Smooth muscle cell (in vitro differentiated cells): Measurements from ENCODE around the gene IL1F10. TPM values are rescaled to one million over a fixed set of nuclear protein-coding genes. Genes with fewer than 3 reads are reported as not detected.

Source experiments
- DNase-seq: peaks from one replicate; lab custom pipeline; 2025; ENCODE audit not compliant: unreplicated experiment; lab: John Stamatoyannopoulos, UW
- H2AFZ ChIP-seq: fragments of 200-600 bp; sonication (generic); 2 replicates; pipeline ENCODE4 v1.6.0; 2016; ENCODE audit warnings: antibody characterized with exemption, low read depth, mild to moderate bottlenecking
- H3F3A ChIP-seq: fragments of 200-600 bp; sonication (generic); 2 replicates; pipeline ENCODE4 v1.6.0; 2017; ENCODE audit warnings: antibody characterized with exemption, low read depth
- H3K27ac ChIP-seq: fragments of 200-600 bp; sonication (generic); 2 replicates; pipeline ENCODE4 v1.5.1; 2016; ENCODE audit warnings: low read depth, mild to moderate bottlenecking
- H3K27me3 ChIP-seq: fragments of 200-600 bp; sonication (generic); 2 replicates; pipeline ENCODE4 v1.6.1; 2016; ENCODE audit warnings: low read depth, mild to moderate bottlenecking
- H3K36me3 ChIP-seq: fragments of 200-600 bp; sonication (generic); 2 replicates; pipeline ENCODE4 v1.5.1; 2016; ENCODE audit warnings: low read depth
- H3K4me1 ChIP-seq: fragments of 200-600 bp; sonication (generic); 2 replicates; pipeline ENCODE4 v1.5.1; 2016; ENCODE audit warnings: low read depth
- H3K4me2 ChIP-seq: fragments of 200-600 bp; sonication (generic); 2 replicates; pipeline ENCODE4 v1.6.0; 2016; ENCODE audit warnings: mild to moderate bottlenecking
- H3K4me3 ChIP-seq: fragments of 200-600 bp; sonication (generic); 2 replicates; pipeline ENCODE4 v1.5.1; 2016; ENCODE audit warnings: mild to moderate bottlenecking
- H3K79me2 ChIP-seq: fragments of 200-600 bp; sonication (generic); 2 replicates; pipeline ENCODE4 v1.6.0; 2016; ENCODE audit warnings: low read depth, mild to moderate bottlenecking
- H3K9ac ChIP-seq: fragments of 200-600 bp; sonication (generic); 2 replicates; pipeline ENCODE4 v1.6.0; 2016; ENCODE audit warnings: low read depth
- H3K9me3 ChIP-seq: fragments of 200-600 bp; sonication (generic); replicated peaks from 2 replicates; pipeline ENCODE4 v1.5.1; 2016; ENCODE audit warnings: low read depth
- H4K20me1 ChIP-seq: fragments of 200-600 bp; sonication (generic); 2 replicates; pipeline ENCODE4 v1.6.0; 2016; ENCODE audit warnings: low read depth
- CTCF ChIP-seq: fragments of 200-600 bp; sonication (generic); IDR thresholded peaks from 2 replicates; pipeline ENCODE4 v1.5.1; 2017; ENCODE audit warnings: borderline replicate concordance, mild to moderate bottlenecking, antibody characterized with exemption; ENCODE audit not compliant: insufficient read depth, poor library complexity, severe bottlenecking
- WGBS: methylation state at CpG from one replicate; pipeline ENCODE4 v1.1.7; 2016; ENCODE audit warnings: low lambda C conversion rate; 5-methylcytosine and 5-hydroxymethylcytosine counted together
- polyA plus RNA-seq: library from polyadenylated mRNA; unstranded; fragments of >200 nt; fragmentation: Nextera tagmentation; extraction: Ambion mirVana; gene quantifications from 2 replicates; pipeline ENCODE4 v1.2.1, GENCODE V29; 2016
- total RNA-seq: library from RNA; depleted of rRNA; stranded (reverse); fragments of >200 nt; gene quantifications from 2 replicates; pipeline ENCODE4 v1.2.3, GENCODE V29; 2014

The IL1F10 gene
- total and polyA plus RNA-seq, 2 experiments from 2014 or later: not detected

- H3F3A ChIP-seq: no peaks in the 10 kb centered on the region
- DNase-seq: no peak
- TF ChIP-seq CTCF: no peak
- no peaks in the 10 kb centered on the region for H3K36me3 ChIP-seq
- no peak overlapping the region for H3K9ac ChIP-seq
- WGBS: 81% methylated on average over 3 of the region's 3 CpGs
- H3K27ac ChIP-seq: no peak overlapping the region
- no peak overlapping the region for H3K4me3 ChIP-seq
- no peak overlapping the region for H2AFZ ChIP-seq
- no peaks in the 10 kb centered on the region for H3K79me2 ChIP-seq
- H3K9me3 ChIP-seq: no peaks in the 10 kb centered on the region
- no peaks in the 10 kb centered on the region for H3K4me1 ChIP-seq
- H3K4me2 ChIP-seq: no peak overlapping the region
- no peaks in the 10 kb centered on the region for H3K27me3 ChIP-seq
- H4K20me1 ChIP-seq: no peaks in the 10 kb centered on the region
Measured at GRCh38 chr2:113111121-113111520, 43.4 kb downstream of the IL1F10 start.

GRCh38 chr2:113111823-113112287 lies 44.1 kb downstream of the IL1F10 start:
- Histone ChIP-seq H3F3A (no peaks in the 10 kb centered on the region), H3K9ac (no peak overlapping the region), H4K20me1 (no peaks in the 10 kb centered on the region), H3K36me3 (no peaks in the 10 kb centered on the region), H3K4me2 (no peak overlapping the region), H3K27ac (no peak overlapping the region), H2AFZ (no peak overlapping the region), H3K9me3 (no peaks in the 10 kb centered on the region), H3K4me1 (no peaks in the 10 kb centered on the region), H3K79me2 (no peaks in the 10 kb centered on the region), H3K27me3 (no peaks in the 10 kb centered on the region), H3K4me3 (no peak overlapping the region)
- DNase-seq: no peak
- WGBS: 73% methylated on average over 6 of the region's 6 CpGs
- no peak for TF ChIP-seq CTCF

GRCh38 chr2:113112441-113112840 lies 44.7 kb downstream of the IL1F10 start:
- no peaks in the 10 kb centered on the region for H3K27me3 ChIP-seq
- TF ChIP-seq CTCF: no peak

GRCh38 chr2:113112871-113113270 lies 45.1 kb downstream of the IL1F10 start:
- Histone ChIP-seq H3K79me2 (no peaks in the 10 kb centered on the region), H3K4me2 (no peak overlapping the region), H4K20me1 (no peaks in the 10 kb centered on the region), H3K27ac (no peak overlapping the region), H3K9me3 (no peaks in the 10 kb centered on the region), H3K9ac (no peak overlapping the region), H3K36me3 (no peaks in the 10 kb centered on the region), H3K27me3 (no peaks in the 10 kb centered on the region), H3F3A (no peaks in the 10 kb centered on the region), H3K4me3 (no peak overlapping the region), H3K4me1 (no peaks in the 10 kb centered on the region), H2AFZ (no peak overlapping the region)
- no peak for DNase-seq
- TF ChIP-seq CTCF: no peak
- WGBS: 94% methylated on average over 6 of the region's 6 CpGs

More at GRCh38 chr2:113112441-113112840, 44.7 kb downstream of the IL1F10 start:
- no peak overlapping the region for H3K4me2 ChIP-seq
- no peaks in the 10 kb centered on the region for H3F3A ChIP-seq
- H3K9me3 ChIP-seq: no peaks in the 10 kb centered on the region
- no peak for DNase-seq
- H3K4me1 ChIP-seq: no peaks in the 10 kb centered on the region
- H3K9ac ChIP-seq: no peak overlapping the region
- no peaks in the 10 kb centered on the region for H3K36me3 ChIP-seq
- no peaks in the 10 kb centered on the region for H4K20me1 ChIP-seq
- no peak overlapping the region for H3K27ac ChIP-seq
- H3K4me3 ChIP-seq: no peak overlapping the region
- no peak overlapping the region for H2AFZ ChIP-seq
- WGBS: 81% methylated on average over 8 of the region's 8 CpGs
- H3K79me2 ChIP-seq: no peaks in the 10 kb centered on the region
